HEK293T (cell line): ENCODE results near the gene AQP5.

Experiments
- ARNT ChIP-seq: fragments of 450-650 bp; IDR thresholded peaks from 2 replicates; pipeline ENCODE4 v1.6.1; 2017; ENCODE audit warnings: mild to moderate bottlenecking
- BHLHE40 ChIP-seq: fragments of 450-650 bp; IDR thresholded peaks from 2 replicates; pipeline ENCODE4 v1.6.1; 2016; ENCODE audit warnings: mild to moderate bottlenecking, moderate library complexity, borderline replicate concordance
- ELF4 ChIP-seq: fragments of 450-650 bp; IDR thresholded peaks from 2 replicates; pipeline ENCODE4 v1.6.1; 2017; ENCODE audit warnings: antibody characterized with exemption
- FOXA1 ChIP-seq: fragments of 450-650 bp; IDR thresholded peaks from 2 replicates; pipeline ENCODE4 v1.6.1; 2016; ENCODE audit warnings: mild to moderate bottlenecking
- FOXK2 ChIP-seq: fragments of 450-650 bp; IDR thresholded peaks from 2 replicates; pipeline ENCODE4 v1.6.1; 2016; ENCODE audit warnings: mild to moderate bottlenecking
- FOXM1 ChIP-seq: fragments of 450-650 bp; IDR thresholded peaks from 2 replicates; pipeline ENCODE4 v1.6.1; 2017; ENCODE audit warnings: mild to moderate bottlenecking, borderline replicate concordance
- SP1 ChIP-seq: fragments of 450-650 bp; IDR thresholded peaks from 2 replicates; pipeline ENCODE4 v1.6.1; 2017
- SUZ12 ChIP-seq: fragments of 450-650 bp; IDR thresholded peaks from 2 replicates; pipeline ENCODE4 v1.6.1; 2016; ENCODE audit warnings: mild to moderate bottlenecking
- TARDBP ChIP-seq: fragments of 450-650 bp; IDR thresholded peaks from 2 replicates; pipeline ENCODE4 v1.6.1; 2016

- TF ChIP-seq SUZ12 (no peak), FOXM1 (no peak), ELF4 (no peak), ARNT (no peak), FOXA1 (no peak), SP1 (no peak), TARDBP (no peak), FOXK2 (no peak), BHLHE40 (no peak)
These were observed 45.2 kb downstream of the AQP5 start for GRCh38 chr12:50006754-50007442.
